Urinary bladder (tissue), 4 donors: ENCODE results near the gene WDR26. TPM values are rescaled to one million over a fixed set of nuclear protein-coding genes. Genes with fewer than 3 reads are reported as not detected.
A peak's percentile ranks its signal among the peaks of the same experiment; 100 is the strongest.

Experiments
- DNase-seq: peaks from one replicate; pipeline ENCODE4 v3.0.0-alpha.2; 2015; ENCODE audit errors: extremely low spot score
- H3K27ac ChIP-seq: one replicate; pipeline ENCODE4 v1.5.1; 2013; ENCODE audit warnings: low read depth, mild to moderate bottlenecking, moderate library complexity
- H3K36me3 ChIP-seq: one replicate; pipeline ENCODE4 v1.6.1; 2013; ENCODE audit warnings: mild to moderate bottlenecking, moderate library complexity; ENCODE audit not compliant: insufficient read depth
- H3K4me1 ChIP-seq: one replicate; pipeline ENCODE4 v1.6.1; 2013; ENCODE audit warnings: mild to moderate bottlenecking, moderate library complexity; ENCODE audit not compliant: insufficient read depth
- H3K4me3 ChIP-seq: one replicate; pipeline ENCODE4 v1.5.1; 2013; ENCODE audit warnings: low read depth, low read length
- WGBS: extraction: QIAGEN DNeasy Blood & Tissue Kit; methylation state at CpG from one replicate; pipeline ENCODE4 v1.1.7; 2013; 5-methylcytosine and 5-hydroxymethylcytosine counted together
- polyA plus RNA-seq: library from polyadenylated mRNA; stranded (reverse); fragments of 200-250 nt; gene quantifications from one replicate; pipeline ENCODE4 v1.2.3, GENCODE V29; 2013
- total RNA-seq: library from RNA; depleted of rRNA; stranded (reverse); fragments of >200 nt; gene quantifications from one replicate; pipeline ENCODE4 v1.2.3, GENCODE V29; 2014
- donor health status: healthy with polysubstance abuse.
- donor health status: healthy.

The WDR26 gene
- total and polyA plus RNA-seq, 2 donors, result 35.5 to 121 TPM

GRCh38 chr1:224402472-224403036, 32.0 kb downstream of the WDR26 start:
- Histone ChIP-seq H3K27ac (no peak overlapping the region), H3K4me3 (no peak overlapping the region), H3K4me1 (no peaks in the 10 kb centered on the region), H3K36me3 (peaks cover 2% of the 10 kb centered on the region)
- no peak for DNase-seq
- 84% methylated on average over 1 of the region's 1 CpG for WGBS

- peaks cover 2% of the 10 kb centered on the region for H3K36me3 ChIP-seq
- no peak overlapping the region for H3K4me3 ChIP-seq
Observed at GRCh38 chr1:224399887-224400286, 34.7 kb downstream of the WDR26 start.

GRCh38 chr1:224393294-224393693, 41.3 kb downstream of the WDR26 start:
- H3K27ac ChIP-seq, result no peak overlapping the region
- H3K4me3 ChIP-seq, result no peak overlapping the region
- peaks cover 4% of the 10 kb centered on the region for H3K36me3 ChIP-seq
- no peaks in the 10 kb centered on the region for H3K4me1 ChIP-seq
- no peak for DNase-seq
- 79% methylated on average over 3 of the region's 3 CpGs for WGBS

More at GRCh38 chr1:224399887-224400286, 34.7 kb downstream of the WDR26 start:
- Histone ChIP-seq H3K4me1 (no peaks in the 10 kb centered on the region), H3K27ac (no peak overlapping the region)
- no peak for DNase-seq
- 64% methylated on average over 1 of the region's 1 CpG for WGBS

- 81% methylated on average over 4 of the region's 4 CpGs for WGBS
- no peak for DNase-seq
- Histone ChIP-seq H3K4me1 (no peaks in the 10 kb centered on the region), H3K4me3 (no peak overlapping the region), H3K36me3 (peaks cover 4% of the 10 kb centered on the region), H3K27ac (no peak overlapping the region)
Observed at GRCh38 chr1:224392411-224393249, 42.0 kb downstream of the WDR26 start.

- 95% methylated on average over 5 of the region's 5 CpGs for WGBS
- H3K27ac ChIP-seq, result no peak overlapping the region
- H3K36me3 ChIP-seq, result peaks cover 4% of the 10 kb centered on the region
- DNase-seq, result no peak
- no peaks in the 10 kb centered on the region for H3K4me1 ChIP-seq
- no peak overlapping the region for H3K4me3 ChIP-seq
Observed at GRCh38 chr1:224390517-224390916, 44.1 kb downstream of the WDR26 start.

- Histone ChIP-seq H3K4me1 (no peaks in the 10 kb centered on the region), H3K4me3 (no peak overlapping the region), H3K27ac (no peak overlapping the region), H3K36me3 (peaks cover 4% of the 10 kb centered on the region)
- no peak for DNase-seq
- WGBS, result 76% methylated on average over 2 of the region's 2 CpGs
Observed at GRCh38 chr1:224387943-224388342, 46.7 kb downstream of the WDR26 start.

- no peaks in the 10 kb centered on the region for H3K4me1 ChIP-seq
- peak; percentile 20 for DNase-seq
- H3K27ac ChIP-seq, result no peak overlapping the region
- H3K36me3 ChIP-seq, result peaks cover 2% of the 10 kb centered on the region
- WGBS, result 59% methylated on average over 6 of the region's 6 CpGs
- H3K4me3 ChIP-seq, result no peak overlapping the region
Observed at GRCh38 chr1:224387302-224387912, 47.2 kb downstream of the WDR26 start.

- WGBS, result 91% methylated on average over 3 of the region's 3 CpGs
- Histone ChIP-seq H3K4me1 (no peaks in the 10 kb centered on the region), H3K4me3 (no peak overlapping the region), H3K27ac (no peak overlapping the region), H3K36me3 (no peaks in the 10 kb centered on the region)
- no peak for DNase-seq
Observed at GRCh38 chr1:224383218-224383617, 51.4 kb downstream of the WDR26 start.

- Histone ChIP-seq H3K27ac (no peak overlapping the region), H3K4me1 (no peaks in the 10 kb centered on the region), H3K36me3 (peaks cover 4% of the 10 kb centered on the region), H3K4me3 (no peak overlapping the region)
- no peak for DNase-seq
- WGBS, result 85% methylated on average over 4 of the region's 4 CpGs
Observed at GRCh38 chr1:224381880-224382548, 52.6 kb downstream of the WDR26 start.

GRCh38 chr1:224380003-224380402, 54.6 kb downstream of the WDR26 start:
- Histone ChIP-seq H3K4me3 (no peak overlapping the region), H3K36me3 (peaks cover 5% of the 10 kb centered on the region), H3K27ac (no peak overlapping the region), H3K4me1 (no peaks in the 10 kb centered on the region)
- WGBS, result 68% methylated on average over 4 of the region's 4 CpGs
- no peak for DNase-seq

- 83% methylated on average over 7 of the region's 7 CpGs for whole genome bisulfite sequencing
- no peak overlapping the region for H3K4me3 ChIP-seq
- peaks cover 5% of the 10 kb centered on the region for H3K36me3 ChIP-seq
- H3K4me1 ChIP-seq, result no peaks in the 10 kb centered on the region
- H3K27ac ChIP-seq, result no peak overlapping the region
- no peak for DNase-seq
Observed at GRCh38 chr1:224378855-224379631, 55.6 kb downstream of the WDR26 start.

- no peak overlapping the region for H3K4me3 ChIP-seq
- no peaks in the 10 kb centered on the region for H3K4me1 ChIP-seq
- H3K27ac ChIP-seq, result no peak overlapping the region
- H3K36me3 ChIP-seq, result peaks cover 5% of the 10 kb centered on the region
- no peak for DNase-seq
- 85% methylated on average over 2 of the region's 2 CpGs for WGBS
Observed at GRCh38 chr1:224377676-224378006, 57.0 kb downstream of the WDR26 start.

- H3K36me3 ChIP-seq, result peaks cover 7% of the 10 kb centered on the region
- H3K27ac ChIP-seq, result no peak overlapping the region
- 80% methylated on average over 3 of the region's 3 CpGs for WGBS
- DNase-seq, result no peak
- H3K4me3 ChIP-seq, result no peak overlapping the region
- no peaks in the 10 kb centered on the region for H3K4me1 ChIP-seq
Observed at GRCh38 chr1:224375059-224375458, 59.5 kb downstream of the WDR26 start.
